Lung (tissue), 16 donors: Measurements from ENCODE around the gene TAGLN. TPM values are rescaled to one million over a fixed set of nuclear protein-coding genes. Genes with fewer than 3 reads are reported as not detected.

Experiments used
- ATAC-seq: fragments of 200-7000 bp; cut with Tn5 transposase; one replicate; pipeline ENCODE4 v1.9.1; 2020; ENCODE audit warnings: moderate number of reproducible peaks; ENCODE audit not compliant: insufficient read depth, low FRiP score
- DNase-seq, 3 donors: peaks; one replicate each; pipeline ENCODE4 v3.0.0-alpha.2; 2013 to 2017
- H3K27ac ChIP-seq, 2 donors: one replicate each; pipeline ENCODE4 v1.5.1; 2013; ENCODE audit warnings: mild to moderate bottlenecking in 2 of 2, moderate library complexity in 2 of 2, control low read depth in 1 of 2, inconsistent platforms in 1 of 2, low read depth in 1 of 2, low read length in 1 of 2
- H3K27me3 ChIP-seq, 3 donors: one replicate each; pipeline ENCODE4 v1.5.1; 2013; ENCODE audit warnings: low read length in 2 of 3; ENCODE audit not compliant: control insufficient read depth in 3 of 3, insufficient read depth in 3 of 3
- H3K36me3 ChIP-seq, 4 donors: one replicate each; pipeline ENCODE4 v1.5.1; 2013; ENCODE audit warnings: low read length in 4 of 4, mild to moderate bottlenecking in 1 of 4, moderate library complexity in 1 of 4; ENCODE audit not compliant: control insufficient read depth in 4 of 4, insufficient read depth in 4 of 4
- H3K4me1 ChIP-seq, 5 donors: one replicate each; pipeline ENCODE4 v1.5.1; 2013; ENCODE audit warnings: low read length in 5 of 5, mild to moderate bottlenecking in 2 of 5, moderate library complexity in 1 of 5; ENCODE audit not compliant: control insufficient read depth in 5 of 5, insufficient read depth in 5 of 5
- H3K4me3 ChIP-seq: one replicate; pipeline ENCODE4 v1.5.1; 2013; ENCODE audit warnings: mild to moderate bottlenecking, control low read depth, moderate library complexity
- H3K9ac ChIP-seq, 2 donors: one replicate each; pipeline ENCODE4 v1.5.1; 2013; ENCODE audit warnings: low read length in 2 of 2, control low read depth in 1 of 2; ENCODE audit not compliant: insufficient read depth in 1 of 2
- H3K9me3 ChIP-seq, 4 donors: one replicate each; pipeline ENCODE4 v1.5.1; 2013; ENCODE audit warnings: low read length in 3 of 4, mild to moderate bottlenecking in 1 of 4, moderate library complexity in 1 of 4; ENCODE audit not compliant: control insufficient read depth in 4 of 4, insufficient read depth in 3 of 4
- WGBS, 2 donors: extraction: QIAGEN DNeasy Blood & Tissue Kit; methylation state at CpG; one replicate each; pipeline ENCODE4 v1.1.7; 2013; 5-methylcytosine and 5-hydroxymethylcytosine counted together
- long read RNA-seq, 5 donors: transcript quantifications; one replicate each; lab custom pipeline, GENCODE V29; 2026
- polyA plus RNA-seq, 2 donors: library from polyadenylated mRNA; stranded (reverse); fragments of 200-250 nt; gene quantifications; one replicate each; pipeline ENCODE4 v1.2.1, GENCODE V29; 2013
- total RNA-seq, 2 donors: library from RNA; depleted of rRNA in 1 of 2; stranded (reverse); fragments of >200 nt in 1 of 2; gene quantifications; one replicate each; pipeline ENCODE4 v1.2.1, GENCODE V29; 2014 to 2021
- TF ChIP-seq, protein P1 (sequence below): IDR thresholded peaks from 2 replicates; pipeline ENCODE4 v1.5.1; 2012; ENCODE audit warnings: mild to moderate bottlenecking; ENCODE audit errors: control extremely low read depth, extremely low read depth
- donor health status: control.
- donor health status: control.
- donor health status: Bipolar disorder and iron deficiency.
- donor health status: healthy.
- donor health status: DM: yes; HTN: yes; CAD: no.

The TAGLN gene
- total RNA-seq = 100 to 1,000 TPM; 172 to 505 TPM
- polyA plus RNA-seq = 100 to 1,000 TPM; 534 to 683 TPM
- long read RNA-seq, donor 1, transcript TAGLN-207 (4 exons, 2,166 nt) = minor isoform, 19 of 225 reads
- long read RNA-seq, donor 1, transcript TAGLN-202 (5 exons, 928 nt) = major isoform, 108 of 225 reads
- long read RNA-seq, donor 1, partial matches to known transcripts = 97 of 225 reads
- long read RNA-seq, donor 1, other reads (novel, unspliced or antisense) = 0 of 225 reads
- long read RNA-seq, donor 2, transcript TAGLN-207 (4 exons, 2,166 nt) = minor isoform, 7 of 67 reads
- long read RNA-seq, donor 2, transcript TAGLN-202 (5 exons, 928 nt) = major isoform, 40 of 67 reads
- long read RNA-seq, donor 2, partial matches to known transcripts = 18 of 67 reads
- long read RNA-seq, donor 2, other reads (novel, unspliced or antisense) = 0 of 67 reads
- long read RNA-seq, donor 3, transcript TAGLN-202 (5 exons, 928 nt) = major isoform, 60 of 107 reads
- long read RNA-seq, donor 3, transcript TAGLN-207 (4 exons, 2,166 nt) = minor isoform, 6 of 107 reads
- long read RNA-seq, donor 3, partial matches to known transcripts = 41 of 107 reads
- long read RNA-seq, donor 3, other reads (novel, unspliced or antisense) = 0 of 107 reads
- long read RNA-seq, donor 4, transcript TAGLN-207 (4 exons, 2,166 nt) = minor isoform, 12 of 58 reads
- long read RNA-seq, donor 4, transcript TAGLN-202 (5 exons, 928 nt) = major isoform, 31 of 58 reads
- long read RNA-seq, donor 4, partial matches to known transcripts = 14 of 58 reads
- long read RNA-seq, donor 4, other reads (novel, unspliced or antisense) = 0 of 58 reads
- long read RNA-seq, donor 5, transcript TAGLN-202 (5 exons, 928 nt) = major isoform, 107 of 138 reads
- long read RNA-seq, donor 5, transcript TAGLN-207 (4 exons, 2,166 nt) = minor isoform, 13 of 138 reads
- long read RNA-seq, donor 5, partial matches to known transcripts = 18 of 138 reads
- long read RNA-seq, donor 5, other reads (novel, unspliced or antisense) = 0 of 138 reads

DNA sequence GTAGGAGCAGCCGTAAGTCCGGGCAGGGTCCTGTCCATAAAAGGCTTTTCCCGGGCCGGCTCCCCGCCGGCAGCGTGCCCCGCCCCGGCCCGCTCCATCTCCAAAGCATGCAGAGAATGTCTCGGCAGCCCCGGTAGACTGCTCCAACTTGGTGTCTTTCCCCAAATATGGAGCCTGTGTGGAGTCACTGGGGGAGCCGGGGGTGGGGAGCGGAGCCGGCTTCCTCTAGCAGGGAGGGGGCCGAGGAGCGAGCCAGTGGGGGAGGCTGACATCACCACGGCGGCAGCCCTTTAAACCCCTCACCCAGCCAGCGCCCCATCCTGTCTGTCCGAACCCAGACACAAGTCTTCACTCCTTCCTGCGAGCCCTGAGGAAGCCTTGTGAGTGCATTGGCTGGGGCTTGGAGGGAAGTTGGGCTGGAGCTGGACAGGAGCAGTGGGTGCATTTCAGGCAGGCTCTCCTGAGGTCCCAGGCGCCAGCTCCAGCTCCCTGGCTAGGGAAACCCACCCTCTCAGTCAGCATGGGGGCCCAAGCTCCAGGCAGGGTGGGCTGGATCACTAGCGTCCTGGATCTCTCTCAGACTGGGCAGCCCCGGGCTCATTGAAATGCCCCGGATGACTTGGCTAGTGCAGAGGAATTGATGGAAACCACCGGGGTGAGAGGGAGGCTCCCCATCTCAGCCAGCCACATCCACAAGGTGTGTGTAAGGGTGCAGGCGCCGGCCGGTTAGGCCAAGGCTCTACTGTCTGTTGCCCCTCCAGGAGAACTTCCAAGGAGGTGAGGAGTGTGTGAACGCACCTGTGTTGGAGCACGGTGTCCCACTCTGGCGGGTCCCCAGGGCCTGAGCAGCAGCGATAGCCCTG is at the start of gene TAGLN:
Gene TAGLN, plus strand, starts transcription at position 318 of the 863 bp plus-strand sequence. CDS start 3,644 bp downstream, outside the sequence.
- TF ChIP-seq, protein P1, sequence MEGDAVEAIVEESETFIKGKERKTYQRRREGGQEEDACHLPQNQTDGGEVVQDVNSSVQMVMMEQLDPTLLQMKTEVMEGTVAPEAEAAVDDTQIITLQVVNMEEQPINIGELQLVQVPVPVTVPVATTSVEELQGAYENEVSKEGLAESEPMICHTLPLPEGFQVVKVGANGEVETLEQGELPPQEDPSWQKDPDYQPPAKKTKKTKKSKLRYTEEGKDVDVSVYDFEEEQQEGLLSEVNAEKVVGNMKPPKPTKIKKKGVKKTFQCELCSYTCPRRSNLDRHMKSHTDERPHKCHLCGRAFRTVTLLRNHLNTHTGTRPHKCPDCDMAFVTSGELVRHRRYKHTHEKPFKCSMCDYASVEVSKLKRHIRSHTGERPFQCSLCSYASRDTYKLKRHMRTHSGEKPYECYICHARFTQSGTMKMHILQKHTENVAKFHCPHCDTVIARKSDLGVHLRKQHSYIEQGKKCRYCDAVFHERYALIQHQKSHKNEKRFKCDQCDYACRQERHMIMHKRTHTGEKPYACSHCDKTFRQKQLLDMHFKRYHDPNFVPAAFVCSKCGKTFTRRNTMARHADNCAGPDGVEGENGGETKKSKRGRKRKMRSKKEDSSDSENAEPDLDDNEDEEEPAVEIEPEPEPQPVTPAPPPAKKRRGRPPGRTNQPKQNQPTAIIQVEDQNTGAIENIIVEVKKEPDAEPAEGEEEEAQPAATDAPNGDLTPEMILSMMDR = no peak
- peaks cover 0 to 25% (median 2%) of the 10 kb centered on the region in 4 donors for H3K36me3 ChIP-seq
- H3K4me3 ChIP-seq = peak within 1 kb of the TSS; percentile 29
- H3K9me3 ChIP-seq = no peaks in the 10 kb centered on the region
- peaks cover 0 to 17% (median 0%) of the 10 kb centered on the region in 5 donors for H3K4me1 ChIP-seq
- H3K27me3 ChIP-seq = no peaks in the 10 kb centered on the region
- H3K9ac ChIP-seq = no peak within 1 kb of the TSS
- peak; percentile 58 for ATAC-seq
- peak within 1 kb of the TSS; percentile 14 to 83 for H3K27ac ChIP-seq
- peak; percentile 63 to 77 (median 75) for DNase-seq
- 37 to 43% methylated on average over 34 of the region's 34 CpGs for WGBS, 2 donors

- 66 to 76% methylated on average over 2 of the region's 2 CpGs for WGBS, 2 donors
- ATAC-seq (no peak), DNase-seq (no peak)
- H3K9ac ChIP-seq = no peak overlapping the region
- H3K4me1 ChIP-seq = peaks cover 0 to 3% (median 0%) of the 10 kb centered on the region in 5 donors
- H3K36me3 ChIP-seq = peaks cover 0 to 9% (median 7%) of the 10 kb centered on the region in 4 donors
- no peak overlapping the region for H3K27ac ChIP-seq
- no peaks in the 10 kb centered on the region for H3K27me3 ChIP-seq
- H3K4me3 ChIP-seq = no peak overlapping the region
- no peaks in the 10 kb centered on the region for H3K9me3 ChIP-seq
- TF ChIP-seq, protein P1 = no peak
Observed at GRCh38 chr11:117152066-117152465, 47.1 kb upstream of the TAGLN start.

GRCh38 chr11:117154468-117154867 is 44.7 kb upstream of the TAGLN start:
- TF ChIP-seq, protein P1 = no peak
- Histone ChIP-seq H3K36me3 (peaks cover 0 to 10% (median 7%) of the 10 kb centered on the region in 4 donors), H3K4me1 (peaks cover 0 to 5% (median 0%) of the 10 kb centered on the region in 5 donors), H3K9me3 (no peaks in the 10 kb centered on the region), H3K27ac (no peak overlapping the region), H3K27me3 (no peaks in the 10 kb centered on the region), H3K9ac (no peak overlapping the region), H3K4me3 (no peak overlapping the region)
- ATAC-seq = no peak
- 94 to 100% methylated on average over 5 of the region's 5 CpGs for WGBS, 2 donors
- DNase-seq = no peak
